ENCODE results near the gene FOXP1. TPM values are rescaled to one million over a fixed set of nuclear protein-coding genes. Genes with fewer than 3 reads are reported as not detected.

FOXP1 gene
- total and polyA plus RNA-seq, 9 of the 15 experiments (the other 6 are each of a cell fraction or from before 2014, with no cell fraction given), result 7.7 to 34.5 (median 13.7) TPM

DNA sequence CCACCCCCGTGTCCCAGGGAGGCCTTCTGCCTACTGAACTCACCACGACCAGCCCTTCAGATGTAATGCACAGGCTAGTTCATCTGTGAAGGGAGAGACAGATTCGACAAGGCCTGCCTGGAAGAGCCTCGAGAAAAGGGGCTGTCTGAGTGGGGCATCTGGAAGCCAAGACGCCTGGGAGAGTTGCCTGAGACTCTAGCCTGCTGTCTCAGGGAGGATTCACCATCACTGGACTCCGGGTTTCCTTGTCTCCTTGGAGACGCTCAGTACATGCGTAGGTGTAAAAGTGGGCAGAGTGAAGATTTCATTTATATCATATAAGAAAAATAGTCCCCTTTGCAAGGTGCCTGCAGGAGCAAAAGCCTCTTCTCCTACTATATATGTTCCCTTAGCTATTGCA is 468.9 kb downstream of the FOXP1 start (continued):
- TF ChIP-seq, protein P1, sequence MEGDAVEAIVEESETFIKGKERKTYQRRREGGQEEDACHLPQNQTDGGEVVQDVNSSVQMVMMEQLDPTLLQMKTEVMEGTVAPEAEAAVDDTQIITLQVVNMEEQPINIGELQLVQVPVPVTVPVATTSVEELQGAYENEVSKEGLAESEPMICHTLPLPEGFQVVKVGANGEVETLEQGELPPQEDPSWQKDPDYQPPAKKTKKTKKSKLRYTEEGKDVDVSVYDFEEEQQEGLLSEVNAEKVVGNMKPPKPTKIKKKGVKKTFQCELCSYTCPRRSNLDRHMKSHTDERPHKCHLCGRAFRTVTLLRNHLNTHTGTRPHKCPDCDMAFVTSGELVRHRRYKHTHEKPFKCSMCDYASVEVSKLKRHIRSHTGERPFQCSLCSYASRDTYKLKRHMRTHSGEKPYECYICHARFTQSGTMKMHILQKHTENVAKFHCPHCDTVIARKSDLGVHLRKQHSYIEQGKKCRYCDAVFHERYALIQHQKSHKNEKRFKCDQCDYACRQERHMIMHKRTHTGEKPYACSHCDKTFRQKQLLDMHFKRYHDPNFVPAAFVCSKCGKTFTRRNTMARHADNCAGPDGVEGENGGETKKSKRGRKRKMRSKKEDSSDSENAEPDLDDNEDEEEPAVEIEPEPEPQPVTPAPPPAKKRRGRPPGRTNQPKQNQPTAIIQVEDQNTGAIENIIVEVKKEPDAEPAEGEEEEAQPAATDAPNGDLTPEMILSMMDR (IDR thresholded peaks at IDR 0.05 in 2 of 3, conservative IDR thresholded peaks at IDR 0.05 in 1 of 3; ENCODE audit: insufficient read depth in 2 of 3, low read depth in 1 of 3, low read length in 3 of 3), result no peak
- TF ChIP-seq ZNF165 (CRISPR knock-in tag; IDR thresholded peaks at IDR 0.05; ENCODE audit: borderline replicate concordance) (no peak), MEF2D (tag; conservative IDR thresholded peaks at IDR 0.05; ENCODE audit: low read depth) (no peak)

DNA sequence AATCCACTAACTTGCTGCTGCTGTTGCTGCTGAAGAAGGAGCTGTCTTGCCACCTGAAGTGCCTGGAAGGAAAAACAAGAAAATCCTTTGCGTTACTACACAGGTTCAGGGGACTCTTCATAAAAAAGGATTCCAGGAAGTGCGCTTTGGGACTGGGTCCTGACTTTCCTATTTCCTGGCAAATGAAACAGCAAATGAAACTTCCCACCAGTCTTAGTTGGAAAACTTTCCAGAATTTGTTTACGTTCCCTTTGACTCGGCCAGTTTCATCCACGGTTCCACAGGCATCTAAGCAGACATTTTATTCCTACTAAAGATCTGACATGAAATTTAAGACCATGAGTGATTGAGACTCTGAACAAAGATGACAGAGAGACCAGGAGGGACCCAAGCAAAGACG is 471.0 kb downstream of the FOXP1 start:
- H3K4me1 ChIP-seq (replicated peaks in 1 of 2; ENCODE audit: control insufficient read depth in 2 of 2, insufficient read depth in 2 of 2, low read length in 2 of 2), result no peaks in the 10 kb centered on the region; a peak in 1 of 5 replicates
- ATAC-seq, result no peak
- no peak overlapping the region for H3K9ac ChIP-seq (ENCODE audit: insufficient read depth in 1 of 2, low read depth in 2 of 2, low read length in 2 of 2)
- intact Hi-C loops (cut with micrococcal nuclease), result no loop called here
- ChIA-PET CTCF (ENCODE audit: low intra/inter-chr PET ratio) (no interaction called here), POLR2A (interaction anchor here (0.6 kb wide), 1 partner anchor 36 kb away, joined by 3 read pairs; no protein-coding TSS in a partner anchor)
- no peak overlapping the region for H2AFZ ChIP-seq (ENCODE audit: low read depth, low read length)
- H3K27me3 ChIP-seq (ENCODE audit: control insufficient read depth in 2 of 2, insufficient read depth in 2 of 2, low read length in 2 of 2), result no peaks in the 10 kb centered on the region
- no TSS peak for BruUV-seq (replicated peaks)
- in situ Hi-C loops (cut with MboI), result no loop called here
- peaks cover 48% of the 10 kb centered on the region for H3K36me3 ChIP-seq (ENCODE audit: control insufficient read depth, insufficient read depth, low read length)
- no peak for DNase-seq (ENCODE audit: extremely low read depth in 1 of 4, low spot score in 3 of 4)
- no peaks in the 10 kb centered on the region for H3K9me1 ChIP-seq (ENCODE audit: control insufficient read depth, insufficient read depth, low read length)
- no peak overlapping the region for H3K4me3 ChIP-seq
- no peaks in the 10 kb centered on the region; the same call in 2 of the 3 replicates for H3K79me2 ChIP-seq (ENCODE audit: control insufficient read depth, insufficient read depth, low read length)
- no peaks in the 10 kb centered on the region for H3K9me3 ChIP-seq (replicated peaks; ENCODE audit: control insufficient read depth, insufficient read depth, low read depth, low read length)
- H4K20me1 ChIP-seq (replicated peaks; ENCODE audit: control insufficient read depth, insufficient read depth, low read length), result no peaks in the 10 kb centered on the region
- 80% methylated on average over 6 of the region's 6 CpGs for WGBS (ENCODE audit: insufficient coverage, low coverage, missing lambda C conversion rate)
- TF ChIP-seq ARID1B (IDR thresholded peaks at IDR 0.05) (no peak), PRPF4 (IDR thresholded peaks at IDR 0.05; ENCODE audit: insufficient read depth, low read depth, low read length, poor library complexity, severe bottlenecking) (no peak), JUNB (CRISPR knock-in tag; conservative IDR thresholded peaks at IDR 0.05) (no peak), YY1 (IDR thresholded peaks at IDR 0.05; ENCODE audit: borderline replicate concordance in 1 of 3, control insufficient read depth in 1 of 3, extremely low read depth in 1 of 3, insufficient read depth in 3 of 3, insufficient read length in 1 of 3, insufficient replicate concordance in 2 of 3, low read depth in 1 of 3, low read length in 2 of 3) (no peak), MCM5 (IDR thresholded peaks at IDR 0.05; ENCODE audit: low read depth) (no peak), KLF13 (tag; IDR thresholded peaks at IDR 0.05; ENCODE audit: borderline replicate concordance, low read depth) (no peak), FOXJ3 (CRISPR knock-in tag; IDR thresholded peaks at IDR 0.05) (no peak)
- H3K27ac ChIP-seq (ENCODE audit: extremely low read depth, low read depth, low read length), result no peak overlapping the region
- no peak overlapping the region for H3K4me2 ChIP-seq (ENCODE audit: insufficient read depth, low read length)
- FAIRE-seq, result no peak
